DMS53 treated with DMSO at 0.1 percent for 48 hours (cell line): Measurements from ENCODE around the gene EQTN.
A peak's percentile ranks its signal among the peaks of the same experiment; 100 is the strongest.

Experiments used
- DNase-seq: peaks from one replicate; lab custom pipeline; 2025; ENCODE audit not compliant: unreplicated experiment; lab: John Stamatoyannopoulos, UW

Gene EQTN

DNA sequence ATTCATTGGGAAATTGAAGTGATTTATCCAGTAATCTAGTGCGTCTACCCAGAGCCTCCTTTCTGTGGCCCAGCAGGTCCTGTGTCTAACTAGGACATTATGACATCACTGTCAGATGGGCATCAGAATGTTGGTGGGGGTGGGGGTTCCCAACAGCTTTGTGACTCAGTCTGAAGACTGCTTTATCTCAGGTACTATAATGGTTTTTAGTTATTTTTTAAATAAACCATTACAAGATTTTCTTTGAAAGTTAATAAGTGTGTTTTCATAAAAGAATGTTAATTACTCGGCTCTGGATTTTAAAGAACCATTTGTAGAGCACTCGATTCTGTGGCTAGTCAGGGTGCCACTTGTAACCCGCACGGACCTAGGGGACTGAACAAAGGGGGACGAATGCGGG lies at the start of gene EQTN:
Gene EQTN (minus strand): TSS at position 101 of the 400 bp plus-strand sequence. CDS start 95 bp downstream, at position 6.
- DNase-seq: no peak

- no peak for DNase-seq
Observed at GRCh38 chr9:27344776-27345175, 47.8 kb upstream of the EQTN start.

GRCh38 chr9:27341545-27342294 lies 44.8 kb upstream of the EQTN start:
- DNase-seq: no peak

DNA sequence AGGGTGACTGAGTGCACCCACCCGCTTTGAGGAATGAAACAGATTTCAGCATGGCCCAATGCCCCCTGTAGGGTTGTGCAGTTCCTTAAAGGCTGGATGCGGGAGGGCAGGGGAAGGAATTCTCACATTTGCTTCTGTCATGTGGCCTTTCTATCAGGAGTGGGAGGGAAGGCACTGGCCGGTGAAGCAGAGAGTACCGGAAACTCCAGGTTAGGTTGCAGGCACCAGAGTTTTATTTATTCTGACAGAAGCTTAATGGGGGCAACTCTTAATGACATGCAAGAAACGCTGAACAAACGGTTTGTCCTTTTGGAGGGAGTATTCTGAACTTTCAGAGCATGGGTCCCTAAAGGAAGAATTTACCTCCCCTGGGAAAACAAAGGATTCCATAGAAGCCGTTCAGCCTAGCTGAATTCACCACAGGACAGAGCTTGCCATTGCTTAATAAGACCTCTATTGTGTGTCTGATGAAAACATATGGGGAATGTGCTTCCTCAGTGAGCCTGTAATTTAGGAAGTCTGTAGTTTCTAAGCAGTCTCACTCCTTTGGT lies 44.1 kb upstream of the EQTN start:
- no peak for DNase-seq

GRCh38 chr9:27340285-27340674 lies 43.3 kb upstream of the EQTN start:
- DNase-seq: no peak

- DNase-seq: no peak
Observed at GRCh38 chr9:27339661-27340284, 42.8 kb upstream of the EQTN start.

GRCh38 chr9:27338527-27338903 lies 41.6 kb upstream of the EQTN start:
- no peak for DNase-seq

DNA sequence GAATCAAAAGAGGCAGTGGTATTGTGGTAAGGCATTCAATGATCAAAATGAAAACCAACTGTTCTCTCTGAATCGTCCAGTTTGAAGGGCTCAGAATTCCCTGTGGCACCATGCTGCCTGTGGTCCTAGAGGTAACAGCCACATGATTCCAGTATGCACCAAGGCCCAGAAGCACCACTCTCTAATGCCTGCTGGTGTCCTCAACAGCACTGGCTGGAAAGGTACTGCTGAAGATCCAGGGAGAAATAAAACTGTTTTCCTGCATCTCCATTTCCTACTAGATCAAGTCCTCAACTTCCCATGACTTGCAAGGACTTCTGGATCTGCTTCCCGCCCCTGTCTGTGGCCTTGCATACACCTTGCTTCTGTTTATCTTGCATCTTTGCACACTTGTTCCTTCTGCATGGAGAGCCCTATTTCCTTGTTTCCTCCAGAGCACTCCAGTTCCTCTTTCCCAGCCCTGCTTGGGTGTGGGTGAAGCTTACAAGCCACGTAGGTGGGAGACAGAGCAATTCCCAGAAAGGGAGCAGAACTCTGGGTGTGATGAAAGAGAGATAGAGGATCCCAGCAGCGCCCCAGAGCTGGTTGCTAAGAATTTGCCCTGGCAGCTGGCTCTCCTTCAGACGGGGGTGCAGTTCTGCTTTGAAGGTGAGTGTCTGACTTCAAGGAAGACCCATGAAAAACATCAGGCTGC lies 41.0 kb upstream of the EQTN start:
- no peak for DNase-seq

GRCh38 chr9:27337236-27337635 lies 40.3 kb upstream of the EQTN start:
- no peak for DNase-seq

DNA sequence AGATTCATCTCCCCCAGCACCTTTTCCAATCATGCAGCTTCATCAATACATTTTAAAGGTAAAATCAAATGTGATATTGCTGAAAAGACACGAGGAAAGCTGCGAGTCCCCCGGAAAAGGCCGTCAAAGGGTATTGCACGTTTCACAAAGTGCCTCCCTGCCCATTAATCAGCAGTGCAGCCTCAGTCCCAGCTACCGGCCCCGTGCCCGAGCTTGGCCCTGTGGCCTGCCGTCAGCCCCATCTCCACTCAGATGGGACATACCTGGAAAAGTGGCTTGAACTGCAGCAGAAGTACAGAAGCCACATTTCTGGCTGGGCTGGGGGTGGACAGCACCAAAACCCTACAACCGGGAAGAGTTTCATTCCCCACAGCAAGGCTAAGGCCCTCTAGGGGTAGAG lies 39.9 kb upstream of the EQTN start:
- no peak for DNase-seq

- DNase-seq: no peak
Observed at GRCh38 chr9:27336126-27336525, 39.2 kb upstream of the EQTN start.

DNA sequence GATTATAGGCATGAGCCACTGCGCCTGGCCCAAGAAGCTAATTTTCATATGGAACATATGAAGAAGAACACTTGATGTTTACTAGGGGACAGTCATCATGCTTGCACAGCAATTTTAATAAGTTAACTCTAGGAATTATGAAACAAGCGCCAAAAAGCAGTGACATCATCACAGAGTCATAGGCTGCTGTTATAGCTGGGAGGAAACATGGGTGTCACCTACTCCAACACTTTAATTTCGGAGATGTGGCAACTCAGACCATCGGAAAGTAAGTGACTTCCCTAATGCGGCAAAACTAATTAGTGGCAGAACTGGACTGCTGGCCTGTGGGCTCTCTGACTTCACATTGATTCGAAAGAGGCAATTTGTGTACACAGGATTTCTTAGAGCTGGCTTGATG lies 38.1 kb upstream of the EQTN start:
- DNase-seq: no peak

DNA sequence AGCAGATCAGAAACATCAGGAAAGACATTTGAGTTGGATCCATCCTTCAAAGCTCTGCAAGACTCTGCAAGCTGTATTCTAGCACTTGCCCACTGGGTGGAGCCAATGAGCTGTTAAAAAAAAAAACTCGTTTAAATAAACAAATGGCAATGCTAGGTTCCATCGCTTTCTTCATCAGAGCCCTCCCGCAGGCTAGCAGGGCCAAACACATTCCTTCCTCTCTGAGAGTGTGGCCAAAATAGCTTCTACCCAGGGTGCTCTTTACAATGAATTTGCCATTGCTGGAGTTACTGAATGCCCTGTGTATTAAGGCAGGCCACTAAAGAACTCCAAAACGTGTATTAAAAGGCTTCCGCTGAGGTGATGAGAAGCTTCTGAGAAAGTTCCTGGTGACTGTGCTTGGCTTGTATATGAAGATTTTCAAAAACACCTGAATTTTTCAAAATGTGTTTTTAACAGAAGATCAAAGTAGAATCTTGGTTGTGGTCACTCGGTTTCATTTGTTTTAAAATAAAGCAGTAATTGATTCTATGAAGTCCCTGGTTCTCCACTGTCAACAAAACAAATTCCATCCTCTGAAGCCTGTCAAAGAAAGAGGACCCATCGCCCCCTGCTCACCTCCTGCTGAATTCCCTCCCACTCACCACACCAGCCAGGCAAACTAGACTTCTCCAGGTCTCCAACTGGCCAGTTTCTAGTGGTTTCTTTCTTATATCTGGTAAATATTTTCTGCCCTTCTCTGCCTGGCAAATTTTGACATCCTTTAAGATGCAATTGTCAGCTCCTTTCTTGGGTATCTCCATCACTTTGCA lies 36.5 kb upstream of the EQTN start:
- DNase-seq: peak; percentile 58

GRCh38 chr9:27331393-27331792 lies 34.4 kb upstream of the EQTN start:
- DNase-seq: no peak

DNA sequence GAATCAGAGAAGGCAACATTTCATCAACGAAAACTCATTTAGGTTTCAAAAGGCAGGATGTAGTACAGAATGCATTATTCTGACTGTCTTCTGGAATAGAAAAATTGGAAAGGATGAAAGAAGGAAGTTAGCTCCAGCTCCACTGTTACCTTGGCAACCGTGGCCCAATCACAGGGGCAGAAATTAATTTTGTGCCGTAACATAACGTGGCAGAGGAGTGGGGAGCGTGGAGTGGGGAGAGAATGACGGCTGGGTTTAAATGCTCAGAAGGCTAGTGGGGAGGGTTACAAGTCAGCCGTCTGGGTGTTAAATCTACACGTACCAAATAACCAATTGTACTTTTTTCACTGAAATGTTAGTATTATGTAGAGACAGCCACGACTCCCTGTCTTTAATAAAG lies 32.3 kb upstream of the EQTN start:
- DNase-seq: no peak

- no peak for DNase-seq
Observed at GRCh38 chr9:27328483-27328882, 31.5 kb upstream of the EQTN start.

- no peak for DNase-seq
Observed at GRCh38 chr9:27311184-27311583, 14.2 kb upstream of the EQTN start.

- no peak for DNase-seq
Observed at GRCh38 chr9:27310582-27310981, 13.6 kb upstream of the EQTN start.

GRCh38 chr9:27308691-27309390 lies 11.9 kb upstream of the EQTN start:
- no peak for DNase-seq

DNA sequence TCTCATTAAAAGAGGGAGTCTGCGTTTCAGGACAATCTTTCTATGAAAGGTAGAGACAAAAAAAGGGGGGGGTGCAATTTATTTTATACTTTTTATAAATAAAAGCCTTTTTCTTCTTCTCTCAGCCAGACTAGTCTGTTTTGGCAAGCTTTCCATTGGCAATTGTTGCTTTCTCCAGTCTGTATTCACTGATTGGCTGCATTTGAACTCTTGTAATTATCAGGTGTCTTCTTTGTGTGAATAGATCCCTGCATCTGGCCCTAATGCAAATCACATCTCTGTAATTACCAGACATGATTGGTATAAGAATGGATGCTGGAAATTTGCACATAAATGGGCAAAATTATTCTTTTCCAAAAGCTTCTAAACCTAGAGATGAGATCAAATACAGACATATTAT lies 7.6 kb upstream of the EQTN start:
- DNase-seq: no peak

- DNase-seq: no peak
Observed at GRCh38 chr9:27303219-27303618, 6.3 kb upstream of the EQTN start.
